ACC112 (cell line): ENCODE measurements around the gene CSNK1A1.
"Not testable (repeated sequence)": the region's sequence is repeated elsewhere in the genome, so short reads cannot be mapped to it uniquely, and the experiment has no call there.

ENCODE experiments used
- H2AFZ ChIP-seq: fragments of 200-600 bp; sonication (generic); one replicate; pipeline ENCODE4 v1.6.0; 2017; ENCODE audit warnings: antibody characterized with exemption, low read length; ENCODE audit not compliant: unreplicated experiment
- H3K27ac ChIP-seq: fragments of 200-600 bp; sonication (generic); 2 replicates; pipeline ENCODE4 v1.5.1; 2014; ENCODE audit warnings: low read depth, mild to moderate bottlenecking, antibody characterized with exemption, low read length, moderate library complexity
- H3K27me3 ChIP-seq: fragments of 200-600 bp; sonication (generic); 2 replicates; pipeline ENCODE4 v1.6.1; 2014; ENCODE audit warnings: mild to moderate bottlenecking, antibody characterized with exemption, low read length, moderate library complexity, mixed read lengths; ENCODE audit not compliant: insufficient read depth
- H3K36me3 ChIP-seq: fragments of 200-600 bp; sonication (generic); 2 replicates; pipeline ENCODE4 v1.6.1; 2016; ENCODE audit warnings: mild to moderate bottlenecking, antibody characterized with exemption, low read length, moderate library complexity, mixed read lengths; ENCODE audit not compliant: insufficient read depth
- H3K4me1 ChIP-seq: fragments of 200-600 bp; sonication (generic); one replicate; pipeline ENCODE4 v1.6.1; 2016; ENCODE audit warnings: low read length, mixed read lengths; ENCODE audit not compliant: insufficient read depth, unreplicated experiment, control insufficient read depth
- H3K4me3 ChIP-seq: fragments of 200-600 bp; sonication (generic); 2 replicates; pipeline ENCODE4 v1.5.1; 2014; ENCODE audit warnings: mild to moderate bottlenecking, low read depth, low read length
- H3K79me2 ChIP-seq: fragments of 200-600 bp; sonication (generic); one replicate; pipeline ENCODE4 v1.6.0; 2016; ENCODE audit warnings: low read length; ENCODE audit not compliant: control insufficient read depth, unreplicated experiment, insufficient read depth

Gene CSNK1A1

DNA sequence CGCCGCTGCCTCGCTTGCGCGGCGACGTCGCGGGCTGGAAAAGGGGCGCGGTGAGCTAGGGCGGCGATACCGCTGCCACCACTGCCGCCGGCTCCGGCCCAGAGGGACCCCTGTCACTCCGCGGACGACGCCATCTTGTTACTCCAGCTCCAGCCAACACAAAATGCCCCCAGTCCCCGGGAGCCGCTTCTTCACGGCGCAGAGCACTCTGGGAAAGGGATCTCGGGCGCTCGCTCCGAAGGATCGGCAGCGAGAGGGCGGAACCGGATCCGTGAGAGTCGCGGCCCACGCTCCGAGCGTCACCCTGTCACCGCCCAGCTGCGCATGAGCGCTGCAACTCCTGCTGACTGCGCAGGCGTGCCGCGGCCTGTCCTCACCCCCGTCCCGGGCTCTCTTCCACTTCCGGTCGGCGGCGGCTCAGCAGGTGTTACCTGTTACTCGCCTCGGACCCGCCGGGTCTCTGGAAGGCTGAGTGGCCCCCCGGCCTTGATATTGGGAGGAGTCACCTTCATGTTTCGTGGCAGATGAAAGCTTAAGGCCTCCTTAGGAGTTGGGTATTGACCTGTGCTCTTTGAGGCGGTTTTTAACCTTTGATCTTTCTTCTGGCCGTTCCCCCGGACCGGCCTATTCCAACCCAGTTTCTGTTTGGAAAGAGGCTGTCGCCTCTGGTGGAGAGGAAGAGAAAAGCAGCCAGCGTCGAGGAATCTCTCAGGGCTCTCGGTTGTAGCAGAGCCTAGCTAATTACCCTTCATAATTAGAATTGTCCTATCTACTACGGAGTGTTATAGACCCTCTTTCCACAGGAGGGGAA lies at the start of gene CSNK1A1:
CSNK1A1 (minus strand) TSS at position 213 of the 811 bp plus-strand sequence. CDS start 475 bp downstream, outside the sequence.
- H3K27me3 ChIP-seq, result no peaks in the 10 kb centered on the region
- H3K4me1 ChIP-seq, result peaks cover 19% of the 10 kb centered on the region
- peaks cover 35% of the 10 kb centered on the region for H3K36me3 ChIP-seq
- peaks cover 52% of the 10 kb centered on the region for H3K79me2 ChIP-seq
- H3K4me3 ChIP-seq, result peak within 1 kb of the TSS; percentile 90
- H3K27ac ChIP-seq, result peak within 1 kb of the TSS; percentile 93
- peak within 1 kb of the TSS; percentile 64 for H2AFZ ChIP-seq

DNA sequence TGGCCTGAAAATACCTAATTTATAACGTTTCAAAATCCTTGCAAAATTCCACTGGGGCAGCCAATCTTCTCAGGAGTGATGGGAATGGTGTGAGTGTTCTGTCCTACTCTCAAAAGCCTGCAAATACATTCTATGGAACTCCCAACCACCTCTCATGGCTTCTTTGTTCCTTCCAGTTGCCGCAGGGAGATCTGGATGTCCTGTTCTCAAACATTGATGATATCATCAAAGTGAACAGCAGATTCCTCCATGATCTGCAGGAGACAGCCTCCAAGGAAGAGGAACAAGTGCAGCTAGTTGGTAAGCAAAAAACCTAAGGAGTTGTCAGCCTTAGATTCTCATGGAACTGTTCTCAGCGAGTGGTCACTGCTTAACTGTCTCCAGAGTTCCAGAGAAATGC lies 49.7 kb upstream of the CSNK1A1 start:
- Histone ChIP-seq H3K4me3 (no peak overlapping the region), H3K27ac (no peak overlapping the region), H3K79me2 (no peaks in the 10 kb centered on the region), H3K4me1 (peaks cover 6% of the 10 kb centered on the region), H3K27me3 (no peaks in the 10 kb centered on the region), H2AFZ (no peak overlapping the region), H3K36me3 (no peaks in the 10 kb centered on the region)

GRCh38 chr5:149599375-149599774 lies 48.1 kb upstream of the CSNK1A1 start:
- Histone ChIP-seq H3K4me1 (peaks cover 11% of the 10 kb centered on the region), H2AFZ (no peak overlapping the region), H3K27me3 (no peaks in the 10 kb centered on the region), H3K27ac (no peak overlapping the region), H3K4me3 (no peak overlapping the region), H3K79me2 (no peaks in the 10 kb centered on the region), H3K36me3 (no peaks in the 10 kb centered on the region)

- H3K27me3 ChIP-seq, result no peaks in the 10 kb centered on the region
- H3K79me2 ChIP-seq, result no peaks in the 10 kb centered on the region
Observed at GRCh38 chr5:149598966-149599365, 47.7 kb upstream of the CSNK1A1 start.

GRCh38 chr5:149598234-149598633 lies 47.0 kb upstream of the CSNK1A1 start:
- H3K27me3 ChIP-seq, H2AFZ ChIP-seq, H3K79me2 ChIP-seq, H3K4me3 ChIP-seq, H3K27ac ChIP-seq, H3K36me3 ChIP-seq: not testable (repeated sequence)
- H3K4me1 ChIP-seq, result peaks cover 12% of the 10 kb centered on the region

More at GRCh38 chr5:149598966-149599365, 47.7 kb upstream of the CSNK1A1 start:
- H2AFZ ChIP-seq, result no peak overlapping the region
- no peaks in the 10 kb centered on the region for H3K36me3 ChIP-seq
- H3K4me3 ChIP-seq, result no peak overlapping the region
- no peak overlapping the region for H3K27ac ChIP-seq
- peaks cover 12% of the 10 kb centered on the region for H3K4me1 ChIP-seq

DNA sequence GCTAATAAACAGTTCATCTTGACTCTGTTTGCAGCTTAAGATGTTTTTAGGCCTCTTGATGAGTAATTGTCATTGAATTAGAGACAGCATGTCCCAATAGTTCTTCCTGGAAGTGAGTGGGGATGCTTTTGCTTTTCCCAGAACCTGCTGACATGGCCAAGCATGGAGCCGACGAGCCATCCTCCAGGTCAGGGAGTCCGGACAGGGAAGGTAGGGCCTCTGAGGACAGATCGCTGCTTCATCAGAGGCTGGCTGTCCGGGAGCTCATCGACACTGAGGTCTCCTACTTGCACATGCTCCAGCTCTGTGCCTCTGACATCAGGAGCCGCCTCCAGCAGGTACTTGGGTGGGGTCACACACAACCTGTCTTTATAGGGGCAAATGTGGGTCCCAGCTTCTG lies 46.4 kb upstream of the CSNK1A1 start:
- Histone ChIP-seq H3K27me3 (no peaks in the 10 kb centered on the region), H3K36me3 (no peaks in the 10 kb centered on the region), H3K4me3 (no peak overlapping the region), H3K27ac (no peak overlapping the region), H3K79me2 (no peaks in the 10 kb centered on the region), H2AFZ (no peak overlapping the region), H3K4me1 (peaks cover 12% of the 10 kb centered on the region)

- H3K79me2 ChIP-seq, result no peaks in the 10 kb centered on the region
- H3K36me3 ChIP-seq, result no peaks in the 10 kb centered on the region
- no peak overlapping the region for H3K4me3 ChIP-seq
- H3K4me1 ChIP-seq, result peaks cover 12% of the 10 kb centered on the region
- no peaks in the 10 kb centered on the region for H3K27me3 ChIP-seq
- H3K27ac ChIP-seq, result no peak overlapping the region
- no peak overlapping the region for H2AFZ ChIP-seq
Observed at GRCh38 chr5:149596712-149597111, 45.5 kb upstream of the CSNK1A1 start.

DNA sequence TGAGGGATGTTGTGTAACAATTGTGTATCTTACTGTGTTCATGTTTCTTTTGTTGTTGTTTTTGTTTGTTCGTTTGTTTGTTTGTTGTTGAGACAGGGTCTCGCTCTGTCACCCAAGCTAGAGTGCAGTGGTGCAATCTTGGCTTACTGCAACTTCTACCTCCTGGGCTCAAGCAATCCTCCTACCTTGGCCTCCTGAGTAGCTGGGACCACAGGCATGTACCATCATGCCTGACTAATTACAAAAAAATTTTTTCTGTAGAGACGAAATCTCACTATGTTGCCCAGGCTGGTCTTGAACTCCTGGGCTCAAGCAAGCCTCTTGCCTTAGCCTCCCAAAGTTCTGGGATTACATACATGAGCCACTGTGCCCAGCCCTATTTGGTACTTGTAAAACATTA lies 43.9 kb upstream of the CSNK1A1 start:
- H3K4me1 ChIP-seq, result peaks cover 12% of the 10 kb centered on the region
- H3K27ac ChIP-seq, H3K27me3 ChIP-seq, H3K79me2 ChIP-seq, H3K4me3 ChIP-seq, H3K36me3 ChIP-seq, H2AFZ ChIP-seq: not testable (repeated sequence)

DNA sequence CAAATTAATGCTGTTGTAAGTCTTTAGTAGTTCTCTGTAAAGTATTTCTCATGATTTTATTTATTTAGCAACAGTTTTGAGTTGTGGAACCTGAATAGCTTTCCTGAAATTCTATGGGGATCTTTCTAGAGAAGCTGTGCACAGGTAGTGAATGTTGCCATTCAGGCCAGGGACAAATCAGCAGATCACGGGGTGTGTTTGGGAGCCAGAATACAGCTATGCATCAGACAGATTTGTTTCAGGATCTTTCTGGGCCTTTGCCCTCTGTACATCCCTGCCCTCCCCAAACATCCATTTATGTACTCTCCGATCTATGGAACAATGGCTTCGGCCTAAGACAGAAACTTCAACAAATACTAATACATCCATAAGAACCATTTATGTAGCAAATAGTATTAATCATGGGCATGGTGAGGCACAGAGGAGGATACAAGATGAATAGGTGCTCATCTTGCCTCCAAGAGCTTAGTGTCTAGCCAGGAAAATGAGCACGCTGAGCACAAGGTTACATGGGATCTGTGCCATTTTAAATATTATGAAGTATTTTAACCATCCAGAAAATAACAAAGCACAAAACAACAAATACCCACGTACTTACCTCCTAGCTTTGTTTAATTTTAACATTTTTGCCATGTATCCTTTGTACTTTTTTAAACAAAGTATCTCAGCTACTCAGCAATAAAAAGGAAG lies 43.1 kb upstream of the CSNK1A1 start:
- no peaks in the 10 kb centered on the region for H3K27me3 ChIP-seq
- no peaks in the 10 kb centered on the region for H3K79me2 ChIP-seq
- no peak overlapping the region for H3K4me3 ChIP-seq
- peaks cover 12% of the 10 kb centered on the region for H3K4me1 ChIP-seq
- H2AFZ ChIP-seq, result no peak overlapping the region
- H3K36me3 ChIP-seq, result no peaks in the 10 kb centered on the region
- no peak overlapping the region for H3K27ac ChIP-seq

- no peak overlapping the region for H3K4me3 ChIP-seq
- no peaks in the 10 kb centered on the region for H3K36me3 ChIP-seq
- H3K4me1 ChIP-seq, result peaks cover 12% of the 10 kb centered on the region
- no peaks in the 10 kb centered on the region for H3K27me3 ChIP-seq
- H3K27ac ChIP-seq, result no peak overlapping the region
- no peaks in the 10 kb centered on the region for H3K79me2 ChIP-seq
- no peak overlapping the region for H2AFZ ChIP-seq
Observed at GRCh38 chr5:149593370-149593769, 42.1 kb upstream of the CSNK1A1 start.

GRCh38 chr5:149588936-149589335 lies 37.7 kb upstream of the CSNK1A1 start:
- H2AFZ ChIP-seq, result no peak overlapping the region
- H3K4me1 ChIP-seq, result no peaks in the 10 kb centered on the region
- H3K4me3 ChIP-seq, result no peak overlapping the region
- H3K36me3 ChIP-seq, result no peaks in the 10 kb centered on the region
- no peak overlapping the region for H3K27ac ChIP-seq
- H3K79me2 ChIP-seq, result no peaks in the 10 kb centered on the region
- H3K27me3 ChIP-seq, result no peaks in the 10 kb centered on the region
